Measurements from ENCODE around the gene TAF4.

DNA sequence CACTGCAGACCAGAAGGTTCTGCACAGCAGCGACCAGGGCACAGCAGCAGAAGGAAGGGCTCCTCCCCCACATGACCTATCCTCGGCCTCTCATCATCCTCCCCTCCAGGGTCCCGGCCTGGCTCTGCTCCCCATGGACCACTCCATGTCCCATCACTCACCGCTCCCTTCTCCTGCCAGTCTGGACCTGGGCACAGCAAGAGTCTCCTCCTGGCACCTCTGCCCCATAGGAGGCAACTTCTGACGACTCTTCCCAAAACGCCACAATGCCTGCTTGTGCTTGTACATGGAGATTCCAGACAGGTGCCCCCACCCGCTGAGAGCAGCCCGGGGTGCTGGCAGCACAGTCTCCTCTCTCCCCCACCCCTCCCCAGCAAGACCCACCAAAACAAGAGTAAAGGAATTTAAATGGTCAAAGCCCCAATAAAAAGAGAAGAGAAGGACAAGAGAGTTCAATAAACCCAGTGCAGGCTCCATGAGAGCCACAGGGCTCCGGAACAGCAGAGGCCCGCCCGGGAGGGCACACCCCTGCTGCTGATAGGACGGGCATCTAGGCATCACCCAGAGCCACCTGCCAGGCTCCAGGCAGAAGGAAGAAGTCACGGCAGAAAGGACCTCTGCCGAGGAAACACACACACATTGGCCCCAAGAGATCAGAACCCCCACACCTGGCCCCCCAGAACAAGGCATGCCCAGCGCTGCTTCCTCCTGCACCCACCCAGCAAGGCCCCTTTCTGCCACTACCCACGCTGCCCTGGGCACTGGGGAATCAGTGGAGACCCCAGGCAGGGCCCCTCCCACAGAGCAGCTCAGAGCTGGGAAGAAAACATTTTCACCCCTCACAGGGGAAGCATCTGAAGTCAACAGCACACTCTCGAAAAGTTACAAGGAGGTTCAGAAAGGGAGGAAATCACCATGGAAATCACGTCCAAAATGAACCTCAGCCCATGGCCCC lies 15.2 kb downstream of the TAF4 start:
- no peak for TF ChIP-seq CTCF (IDR thresholded peaks at IDR 0.05)
- no peak for TF ChIP-seq POLR2A (IDR thresholded peaks at IDR 0.05)

Data from thyroid gland (tissue), 4 donors.